Gastroesophageal sphincter (tissue), 3 donors: ENCODE data around the gene VAV1.

ENCODE experiments used
- POLR2A ChIP-seq, 2 donors: fragments of 450-650 bp; IDR thresholded peaks; one replicate each; pipeline ENCODE4 v1.6.1; 2017; ENCODE audit warnings: antibody characterized with exemption in 2 of 2, mild to moderate bottlenecking in 2 of 2, moderate library complexity in 1 of 2
- POLR2AphosphoS5 ChIP-seq: sonication (generic); formaldehyde crosslinking; IDR thresholded peaks from one replicate; pipeline ENCODE4 v1.6.1; 2017; ENCODE audit warnings: antibody characterized with exemption
- TF ChIP-seq, protein P1 (sequence below), 4 experiments: fragments of 200-600 bp in 2 of 4; fragments of 450-650 bp in 2 of 4; sonication (generic) in 1 of 4; IDR thresholded peaks; one replicate each; pipeline ENCODE4 v1.5.1; 2017 to 2019; ENCODE audit warnings: antibody characterized with exemption in 4 of 4, mild to moderate bottlenecking in 2 of 4, moderate library complexity in 2 of 4

DNA sequence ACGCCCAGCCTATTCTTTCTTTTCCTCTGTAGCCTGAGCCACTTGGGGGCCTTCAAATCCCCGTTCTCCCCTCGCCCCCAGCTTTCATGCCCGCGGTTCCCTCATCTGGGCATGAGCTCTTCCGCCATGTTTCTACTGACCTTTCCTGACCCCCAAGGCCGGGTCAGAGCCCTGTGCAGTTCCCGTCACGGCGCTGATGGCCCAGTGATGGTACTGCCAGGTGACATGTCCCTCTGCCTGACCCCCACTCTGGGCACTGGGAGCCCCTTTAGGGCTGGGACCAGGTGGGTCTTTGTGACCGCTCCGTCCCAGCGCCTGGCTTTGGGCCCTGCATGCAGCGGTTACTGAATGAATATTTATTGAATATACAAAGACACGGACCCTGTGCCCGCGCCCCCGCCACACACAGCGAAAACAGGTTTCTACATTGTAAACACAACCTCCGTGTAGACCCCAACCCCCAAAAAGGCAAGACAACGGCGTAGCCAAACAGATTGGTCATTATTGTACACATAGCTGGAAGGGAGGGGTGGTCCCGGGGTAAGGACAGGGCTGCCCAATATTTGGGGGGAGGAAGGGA lies 42.8 kb upstream of the VAV1 start:
- TF ChIP-seq POLR2A (IDR thresholded peaks at IDR 0.05) (no peak), POLR2AphosphoS5 (no peak)
- TF ChIP-seq, protein P1, sequence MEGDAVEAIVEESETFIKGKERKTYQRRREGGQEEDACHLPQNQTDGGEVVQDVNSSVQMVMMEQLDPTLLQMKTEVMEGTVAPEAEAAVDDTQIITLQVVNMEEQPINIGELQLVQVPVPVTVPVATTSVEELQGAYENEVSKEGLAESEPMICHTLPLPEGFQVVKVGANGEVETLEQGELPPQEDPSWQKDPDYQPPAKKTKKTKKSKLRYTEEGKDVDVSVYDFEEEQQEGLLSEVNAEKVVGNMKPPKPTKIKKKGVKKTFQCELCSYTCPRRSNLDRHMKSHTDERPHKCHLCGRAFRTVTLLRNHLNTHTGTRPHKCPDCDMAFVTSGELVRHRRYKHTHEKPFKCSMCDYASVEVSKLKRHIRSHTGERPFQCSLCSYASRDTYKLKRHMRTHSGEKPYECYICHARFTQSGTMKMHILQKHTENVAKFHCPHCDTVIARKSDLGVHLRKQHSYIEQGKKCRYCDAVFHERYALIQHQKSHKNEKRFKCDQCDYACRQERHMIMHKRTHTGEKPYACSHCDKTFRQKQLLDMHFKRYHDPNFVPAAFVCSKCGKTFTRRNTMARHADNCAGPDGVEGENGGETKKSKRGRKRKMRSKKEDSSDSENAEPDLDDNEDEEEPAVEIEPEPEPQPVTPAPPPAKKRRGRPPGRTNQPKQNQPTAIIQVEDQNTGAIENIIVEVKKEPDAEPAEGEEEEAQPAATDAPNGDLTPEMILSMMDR (IDR thresholded peaks at IDR 0.05) = no peak
